Activated B cell treated with CpG ODN at 0.5 μM for 24 hours (primary cell): ENCODE results near the gene NXF1. TPM values are rescaled to one million over a fixed set of nuclear protein-coding genes. Genes with fewer than 3 reads are reported as not detected.

Experiments used
- ATAC-seq: fragments of 200-7000 bp; cut with Tn5 transposase; one replicate; pipeline ENCODE4 v1.10.0; 2021; ENCODE audit warnings: low read depth, mild to moderate bottlenecking, moderate library complexity
- CTCF ChIA-PET: fragments of 350-600 bp; sonication (Branson Sonifier 250); formaldehyde crosslinking; loops from one replicate; lab custom pipeline; 2021; ENCODE audit warnings: antibody characterized with exemption; lab: Charles Lee
- POLR2A ChIA-PET: fragments of 350-600 bp; sonication (Branson Sonifier 250); formaldehyde crosslinking; loops from one replicate; lab custom pipeline; 2021; ENCODE audit warnings: antibody characterized with exemption; lab: Charles Lee
- DNase-seq: peaks from one replicate; pipeline ENCODE4 v3.0.0; 2022
- H3K27ac Mint-ChIP-seq: one replicate; pipeline ENCODE4 v1.8.0; 2020; ENCODE audit warnings: mixed read lengths
- H3K27me3 Mint-ChIP-seq: one replicate; pipeline ENCODE4 v1.8.0; 2021; ENCODE audit warnings: mixed read lengths
- H3K36me3 Mint-ChIP-seq: one replicate; pipeline ENCODE4 v1.8.0; 2021; ENCODE audit warnings: low read depth, mixed read lengths
- H3K4me1 Mint-ChIP-seq: one replicate; pipeline ENCODE4 v1.8.0; 2021; ENCODE audit warnings: mixed read lengths
- H3K4me3 Mint-ChIP-seq: one replicate; pipeline ENCODE4 v1.8.0; 2020; ENCODE audit warnings: mild to moderate bottlenecking, mixed read lengths
- H3K9me3 Mint-ChIP-seq: one replicate; pipeline ENCODE4 v1.8.0; 2020; ENCODE audit warnings: mixed read lengths
- CTCF ChIP-seq: fragments of 200-600 bp; IDR thresholded peaks from one replicate; pipeline ENCODE4 v1.8.0; 2022; ENCODE audit warnings: antibody characterized with exemption, mild to moderate bottlenecking
- intact Hi-C: fragments of 100-400 bp; cut with micrococcal nuclease; formaldehyde crosslinking; loops from one replicate; pipeline ENCODE4 v1.15.1; 2024
- total RNA-seq: library from RNA; stranded (reverse); gene quantifications from 2 replicates; pipeline ENCODE4 v1.2.3, GENCODE V29; 2022

The NXF1 gene
- total RNA-seq, 1 donor from 2014 or later, result 89.1 TPM

- no peaks in the 10 kb centered on the region for H3K27me3 Mint-ChIP-seq
- no peak for TF ChIP-seq CTCF
- CTCF ChIA-PET, result no interaction called here
- no peak overlapping the region for H3K27ac Mint-ChIP-seq
- H3K9me3 Mint-ChIP-seq, result no peaks in the 10 kb centered on the region
- H3K4me1 Mint-ChIP-seq, result peaks cover 3% of the 10 kb centered on the region
- DNase-seq (no peak), ATAC-seq (no peak)
- intact Hi-C loops, result no loop called here
- H3K36me3 Mint-ChIP-seq, result peaks cover 57% of the 10 kb centered on the region
- POLR2A ChIA-PET, result interaction anchor here (0.6 to 0.8 kb wide), 3 partner anchors 13 to 40 kb away, joined by 3 to 5 read pairs (median 3); partner anchors contain the start of gene ZBTB3
- no peak overlapping the region for H3K4me3 Mint-ChIP-seq
These were observed 26.8 kb downstream of the NXF1 start for GRCh38 chr11:62778441-62778840.

GRCh38 chr11:62777389-62777788, 27.9 kb downstream of the NXF1 start:
- intact Hi-C loops, result no loop called here
- H3K27me3 Mint-ChIP-seq, result no peaks in the 10 kb centered on the region
- H3K9me3 Mint-ChIP-seq, result no peaks in the 10 kb centered on the region
- DNase-seq (no peak), ATAC-seq (no peak)
- peaks cover 48% of the 10 kb centered on the region for H3K36me3 Mint-ChIP-seq
- no peak for TF ChIP-seq CTCF
- no peak overlapping the region for H3K4me3 Mint-ChIP-seq
- H3K4me1 Mint-ChIP-seq, result peaks cover 3% of the 10 kb centered on the region
- ChIA-PET POLR2A (interaction anchor here (1.5 to 3.9 kb wide), 3 partner anchors 9 to 63 kb away, joined by 6 to 21 read pairs (median 19); partner anchors contain the start of genes WDR74 and ZBTB3), CTCF (no interaction called here)
- H3K27ac Mint-ChIP-seq, result no peak overlapping the region

GRCh38 chr11:62775646-62776045, 29.6 kb downstream of the NXF1 start:
- H3K4me3 Mint-ChIP-seq, result no peak overlapping the region
- H3K9me3 Mint-ChIP-seq, result no peaks in the 10 kb centered on the region
- no peak overlapping the region for H3K27ac Mint-ChIP-seq
- no peaks in the 10 kb centered on the region for H3K27me3 Mint-ChIP-seq
- intact Hi-C loops, result no loop called here
- H3K4me1 Mint-ChIP-seq, result peaks cover 16% of the 10 kb centered on the region
- H3K36me3 Mint-ChIP-seq, result peaks cover 50% of the 10 kb centered on the region
- no peak for ATAC-seq
- CTCF ChIA-PET, result interaction anchor here (7.5 kb wide), 1 partner anchor 11 kb away, joined by 45 read pairs; the partner anchor contains the start of gene TMEM179B
- POLR2A ChIA-PET, result interaction anchor here (0.6 to 3.9 kb wide), 7 partner anchors 10 to 80 kb away, joined by 3 to 21 read pairs (median 11); partner anchors contain the start of genes HNRNPUL2, POLR2G, TTC9C and WDR74
- no peak for TF ChIP-seq CTCF
- no peak for DNase-seq

- POLR2A ChIA-PET, result interaction anchor here (1.1 to 3.9 kb wide), 6 partner anchors 11 to 81 kb away, joined by 3 to 21 read pairs (median 12); partner anchors contain the start of genes HNRNPUL2, POLR2G, TTC9C and WDR74
- Mint-ChIP-seq H3K4me1 (peaks cover 28% of the 10 kb centered on the region), H3K27ac (no peak overlapping the region), H3K27me3 (no peaks in the 10 kb centered on the region), H3K9me3 (no peaks in the 10 kb centered on the region), H3K36me3 (peaks cover 45% of the 10 kb centered on the region), H3K4me3 (no peak overlapping the region)
- DNase-seq (no peak), ATAC-seq (no peak)
- intact Hi-C loops, result no loop called here
- TF ChIP-seq CTCF, result no peak
- CTCF ChIA-PET, result interaction anchor here (0.5 to 7.5 kb wide), 2 partner anchors 12 to 93 kb away, joined by 3 to 45 read pairs; partner anchors contain the start of gene TMEM179B
These were observed 30.8 kb downstream of the NXF1 start for GRCh38 chr11:62774407-62774806.
